IMR-90 (cell line): Measurements from ENCODE around the gene NCAM1. TPM values are rescaled to one million over a fixed set of nuclear protein-coding genes. Genes with fewer than 3 reads are reported as not detected.

Source experiments
- ATAC-seq: fragments of 200-7000 bp; cut with Tn5 transposase; 2 replicates; pipeline ENCODE4 v1.9.1; 2020; ENCODE audit warnings: low read depth, mild to moderate bottlenecking, moderate library complexity
- BruUV-seq: library from RNA; stranded (reverse); fragments of 400-500 nt; replicated peaks from 2 replicates; lab custom pipeline; 2021; lab: Mats Ljungman, UMichigan
- CTCF ChIA-PET: fragments of 300-600 bp; formaldehyde crosslinking; extraction: SDS; loops from one replicate; lab custom pipeline; 2021; ENCODE audit warnings: antibody characterized with exemption; lab: Yijun Ruan, JAX
- POLR2A ChIA-PET: fragments of 300-600 bp; sonication (Branson Sonifier 250); formaldehyde crosslinking; loops from one replicate; lab custom pipeline; 2022; ENCODE audit warnings: antibody characterized with exemption; ENCODE audit not compliant: unreplicated experiment; lab: Charles Lee
- DNase-seq: peaks from one replicate; pipeline ENCODE4 v3.0.0; 2013
- H2AFZ ChIP-seq: replicated peaks from 2 replicates; pipeline ENCODE3; 2013; ENCODE audit warnings: low read length, mild to moderate bottlenecking; ENCODE audit not compliant: poor library complexity
- H2AK5ac ChIP-seq: 2 replicates; pipeline ENCODE4 v1.6.1; 2013; ENCODE audit warnings: low read depth, low read length, inconsistent platforms
- H2AK9ac ChIP-seq: replicated peaks from 2 replicates; pipeline ENCODE3; 2013; ENCODE audit warnings: mild to moderate bottlenecking, low read depth, low read length, moderate library complexity; ENCODE audit not compliant: poor library complexity
- H2BK120ac ChIP-seq: 2 replicates; pipeline ENCODE4 v1.6.1; 2013; ENCODE audit warnings: low read depth, low read length, inconsistent platforms
- H2BK15ac ChIP-seq: 3 replicates; pipeline ENCODE4 v1.6.1; 2013; ENCODE audit warnings: low read depth, low read length, inconsistent platforms
- H2BK20ac ChIP-seq: 2 replicates; pipeline ENCODE4 v1.6.1; 2013; ENCODE audit warnings: low read depth, mild to moderate bottlenecking, inconsistent platforms, low read length, moderate library complexity
- H2BK5ac ChIP-seq: 2 replicates; pipeline ENCODE4 v1.6.1; 2013; ENCODE audit warnings: mild to moderate bottlenecking, low read depth, low read length, inconsistent platforms; ENCODE audit not compliant: poor library complexity, severe bottlenecking
- H3K14ac ChIP-seq: replicated peaks from 2 replicates; pipeline ENCODE4 v1.6.1; 2013; ENCODE audit warnings: low read depth, low read length, inconsistent platforms
- H3K18ac ChIP-seq: 2 replicates; pipeline ENCODE4 v1.6.1; 2013; ENCODE audit warnings: low read depth, low read length, control low read depth
- H3K23ac ChIP-seq: 2 replicates; pipeline ENCODE4 v1.6.1; 2013; ENCODE audit warnings: low read depth, low read length, inconsistent platforms
- H3K27ac ChIP-seq: 2 replicates; pipeline ENCODE4 v1.5.1; 2013; ENCODE audit warnings: mild to moderate bottlenecking, control low read depth, low read length; ENCODE audit not compliant: insufficient read depth
- H3K27me3 ChIP-seq: 2 replicates; pipeline ENCODE4 v1.6.1; 2013; ENCODE audit warnings: low read length; ENCODE audit not compliant: control insufficient read depth, insufficient read depth
- H3K36me3 ChIP-seq: 2 replicates; pipeline ENCODE4 v1.6.1; 2013; ENCODE audit warnings: low read length, mixed read lengths; ENCODE audit not compliant: control insufficient read depth, insufficient read depth
- H3K4ac ChIP-seq: 2 replicates; pipeline ENCODE4 v1.6.1; 2013; ENCODE audit warnings: low read depth, low read length, inconsistent platforms
- H3K4me1 ChIP-seq: 2 replicates; pipeline ENCODE4 v1.6.1; 2013; ENCODE audit warnings: low read length, mixed read lengths; ENCODE audit not compliant: control insufficient read depth, insufficient read depth
- H3K4me2 ChIP-seq: 2 replicates; pipeline ENCODE4 v1.6.1; 2013; ENCODE audit warnings: low read depth, mild to moderate bottlenecking, control low read depth, low read length, moderate library complexity
- H3K4me3 ChIP-seq: 2 replicates; pipeline ENCODE4 v1.5.1; 2013; ENCODE audit warnings: low read depth, mild to moderate bottlenecking, control low read depth, low read length, moderate library complexity; ENCODE audit not compliant: insufficient read depth
- H3K56ac ChIP-seq: 2 replicates; pipeline ENCODE4 v1.6.1; 2013; ENCODE audit warnings: low read length, inconsistent platforms; ENCODE audit not compliant: insufficient read depth; ENCODE audit errors: extremely low read depth
- H3K79me1 ChIP-seq, 2 experiments: 2 replicates each; pipeline ENCODE4 v1.6.1; 2013; ENCODE audit warnings: low read length in 2 of 2, inconsistent platforms in 1 of 2, low read depth in 1 of 2
- H3K9ac ChIP-seq: 2 replicates; pipeline ENCODE4 v1.6.1; 2013; ENCODE audit warnings: low read depth, low read length, control low read depth
- H3K9me1 ChIP-seq: 2 replicates; pipeline ENCODE4 v1.6.1; 2013; ENCODE audit warnings: low read length, inconsistent platforms; ENCODE audit not compliant: insufficient read depth
- H3K9me3 ChIP-seq: 2 replicates; pipeline ENCODE4 v1.6.1; 2013; ENCODE audit warnings: low read length; ENCODE audit not compliant: control insufficient read depth, insufficient read depth
- H4K20me1 ChIP-seq: 2 replicates; pipeline ENCODE4 v1.6.1; 2013; ENCODE audit warnings: low read length, inconsistent platforms; ENCODE audit not compliant: insufficient read depth
- H4K5ac ChIP-seq: 2 replicates; pipeline ENCODE4 v1.6.1; 2013; ENCODE audit warnings: mild to moderate bottlenecking, low read depth, low read length, control low read depth
- H4K8ac ChIP-seq, 2 experiments: 2 replicates each; pipeline ENCODE4 v1.6.1; 2013; ENCODE audit warnings: low read depth in 2 of 2, low read length in 2 of 2, control low read depth in 1 of 2, inconsistent platforms in 1 of 2
- H4K91ac ChIP-seq: 2 replicates; pipeline ENCODE4 v1.6.1; 2013; ENCODE audit warnings: low read depth, low read length, inconsistent platforms; ENCODE audit not compliant: insufficient read depth
- BHLHE40 ChIP-seq: fragments of 150-350 bp; IDR thresholded peaks from 2 replicates; pipeline ENCODE4 v1.6.1; 2016; ENCODE audit warnings: mild to moderate bottlenecking, low read depth, low read length
- MAFK ChIP-seq: IDR thresholded peaks from 2 replicates; pipeline ENCODE4 v1.6.1; 2012; ENCODE audit warnings: low read depth, low read length, improper control_type of control experiment
- MAZ ChIP-seq: IDR thresholded peaks from 2 replicates; pipeline ENCODE4 v1.6.1; 2012; ENCODE audit warnings: low read depth, mild to moderate bottlenecking, low read length, improper control_type of control experiment, moderate library complexity, borderline replicate concordance
- MXI1 ChIP-seq: IDR thresholded peaks from 2 replicates; pipeline ENCODE4 v1.6.1; 2012; ENCODE audit warnings: low read depth, mild to moderate bottlenecking, low read length, moderate library complexity, borderline replicate concordance
- POLR2A ChIP-seq: IDR thresholded peaks from 2 replicates; pipeline ENCODE4 v1.6.1; 2012; ENCODE audit warnings: mild to moderate bottlenecking, low read depth, low read length
- RAD21 ChIP-seq: IDR thresholded peaks from 2 replicates; pipeline ENCODE4 v1.6.1; 2012; ENCODE audit warnings: low read length, improper control_type of control experiment
- RCOR1 ChIP-seq: IDR thresholded peaks from 2 replicates; pipeline ENCODE4 v1.6.1; 2012; ENCODE audit warnings: mild to moderate bottlenecking, low read length, improper control_type of control experiment; ENCODE audit not compliant: insufficient replicate concordance
- RFX5 ChIP-seq: IDR thresholded peaks from 2 replicates; pipeline ENCODE4 v1.8.0; 2012; ENCODE audit warnings: low read depth, mild to moderate bottlenecking, low read length, moderate library complexity
- WGBS, 2 experiments: methylation state at CpG; one replicate each; pipeline versions ENCODE4 v1.1.5 to v1.1.7; 2013; ENCODE audit warnings: missing lambda C conversion rate in 2 of 2; ENCODE audit not compliant: insufficient read length in 1 of 2; ENCODE audit errors: extremely low coverage in 2 of 2; 5-methylcytosine and 5-hydroxymethylcytosine counted together
- dilution Hi-C: fragments of 300-500 bp; cut with HindIII; formaldehyde crosslinking; loops from one replicate; pipeline ENCODE4 v1.14.3; 2018; ENCODE audit warnings: low sequenced_read_pairs; ENCODE audit not compliant: unreplicated experiment
- in situ Hi-C: fragments of 300-500 bp; cut with MboI; formaldehyde crosslinking; loops from 3 replicates; pipeline ENCODE4 v1.14.3; 2019; ENCODE audit warnings: low sequenced_read_pairs, inconsistent platforms, mixed read lengths
- intact Hi-C: fragments of 100-400 bp; cut with micrococcal nuclease; formaldehyde crosslinking; loops from 2 replicates; pipeline ENCODE4 v1.10.0; 2022
- polyA plus RNA-seq, 3 experiments: library from polyadenylated mRNA; depleted of rRNA; stranded (reverse); fragments of >200 nt; gene quantifications; 2 replicates each; pipeline ENCODE4 v1.2.3, GENCODE V29; 2012; ENCODE audit warnings: low replicate concordance in 1 of 3
- total RNA-seq: library from RNA; depleted of rRNA; stranded (reverse); fragments of >200 nt; gene quantifications from 2 replicates; pipeline ENCODE4 v1.2.3, GENCODE V29; 2012

NCAM1 gene
- total and polyA plus RNA-seq, 2 of the 4 experiments (the other 2 are of a cell fraction) = 0.09 to 0.18 TPM

GRCh38 chr11:113134626-113135025 is 173.4 kb downstream of the NCAM1 start:
- intact Hi-C loops = loop anchor here (5.0 kb wide), 1 partner anchor 718 kb away; no protein-coding TSS in a partner anchor
- H4K91ac ChIP-seq = no peak overlapping the region
- no peak overlapping the region for H3K14ac ChIP-seq
- CTCF ChIA-PET = no interaction called here
- no TSS peak for BruUV-seq
- no peaks in the 10 kb centered on the region for H3K27me3 ChIP-seq
- no peaks in the 10 kb centered on the region for H3K9me1 ChIP-seq
- no peak overlapping the region for H4K8ac ChIP-seq
- no peak overlapping the region for H2AK9ac ChIP-seq
- H3K56ac ChIP-seq = no peak overlapping the region
- dilution Hi-C loops = no loop called here
- H3K4ac ChIP-seq = no peak overlapping the region
- H3K4me1 ChIP-seq = no peaks in the 10 kb centered on the region
- H4K5ac ChIP-seq = no peak overlapping the region
- H2AFZ ChIP-seq = no peak overlapping the region
- H2BK120ac ChIP-seq = no peak overlapping the region
- no peak overlapping the region for H3K23ac ChIP-seq
- H2BK20ac ChIP-seq = no peak overlapping the region
- no peak for DNase-seq
- no peak overlapping the region for H3K4me3 ChIP-seq
- POLR2A ChIA-PET = no interaction called here
- no peak overlapping the region for H2BK15ac ChIP-seq
- no peak for ATAC-seq
- H3K79me1 ChIP-seq = no peaks in the 10 kb centered on the region
- no peak for TF ChIP-seq RAD21
- TF ChIP-seq MXI1 = no peak
- no peak for TF ChIP-seq RFX5
- TF ChIP-seq POLR2A = no peak
- no peak for TF ChIP-seq MAFK
- TF ChIP-seq BHLHE40 = no peak
- TF ChIP-seq RCOR1 = no peak
- no peak for TF ChIP-seq MAZ
- no peak overlapping the region for H3K18ac ChIP-seq
- H3K4me2 ChIP-seq = no peak overlapping the region
- no peaks in the 10 kb centered on the region for H3K9me3 ChIP-seq
- H3K27ac ChIP-seq = no peak overlapping the region
- no peak overlapping the region for H2AK5ac ChIP-seq
- in situ Hi-C loops = no loop called here
- 57% methylated on average over 1 of the region's 5 CpGs; no CpG with 5 or more reads in 1 of the 2 experiments for WGBS, 2 experiments
- no peaks in the 10 kb centered on the region for H3K36me3 ChIP-seq
- H2BK5ac ChIP-seq = no peak overlapping the region
- no peak overlapping the region for H3K9ac ChIP-seq
- H4K20me1 ChIP-seq = no peaks in the 10 kb centered on the region
